Spleen (tissue), 7 donors: ENCODE data around the gene TMEM135.

Experiments
- POLR2A ChIP-seq, 3 donors: fragments of 450-650 bp; IDR thresholded peaks; one replicate each; pipeline ENCODE4 v1.5.1; 2017; ENCODE audit warnings: antibody characterized with exemption in 3 of 3, mild to moderate bottlenecking in 1 of 3
- TF ChIP-seq, protein P1 (sequence below), 11 experiments: fragments of 200-600 bp in 7 of 11; fragments of 450-650 bp in 4 of 11; sonication (generic) in 4 of 11; IDR thresholded peaks in 8 of 11; conservative IDR thresholded peaks in 3 of 11; 1 replicate in 7 of 11; 2 replicates in 4 of 11; pipeline versions ENCODE4 v1.4.0 to v1.8.0; 2016 to 2021; ENCODE audit warnings: antibody characterized with exemption in 11 of 11, inconsistent platforms in 4 of 11, mild to moderate bottlenecking in 1 of 11
- donor health status: DM: no; HTN: no; CAD: no; lungs with moderate emphysema.
- donor health status: DM: no; HTN: no; CAD: no.
- donor health status: DM: no; HTN: no; CAD: no.

DNA sequence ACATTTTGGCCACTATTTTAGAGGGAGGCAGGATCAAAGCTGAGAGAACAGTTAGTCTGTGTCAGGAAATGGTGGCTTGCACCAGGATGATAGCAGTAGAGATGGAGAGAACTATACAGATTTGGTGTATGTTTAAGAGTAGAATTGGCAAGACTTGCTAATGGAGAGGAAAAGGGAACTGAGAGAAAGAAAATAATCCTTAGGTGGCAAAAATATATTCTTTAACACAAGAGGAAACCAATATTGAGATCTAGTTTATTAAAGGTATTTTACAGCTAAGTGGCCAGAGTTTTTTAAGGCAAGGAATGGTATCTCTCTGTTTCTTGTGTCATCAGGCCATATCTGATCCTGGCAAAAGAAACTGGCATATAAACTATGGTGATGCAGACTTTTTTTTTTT, 278.8 kb downstream of the TMEM135 start:
- TF ChIP-seq, protein P1, sequence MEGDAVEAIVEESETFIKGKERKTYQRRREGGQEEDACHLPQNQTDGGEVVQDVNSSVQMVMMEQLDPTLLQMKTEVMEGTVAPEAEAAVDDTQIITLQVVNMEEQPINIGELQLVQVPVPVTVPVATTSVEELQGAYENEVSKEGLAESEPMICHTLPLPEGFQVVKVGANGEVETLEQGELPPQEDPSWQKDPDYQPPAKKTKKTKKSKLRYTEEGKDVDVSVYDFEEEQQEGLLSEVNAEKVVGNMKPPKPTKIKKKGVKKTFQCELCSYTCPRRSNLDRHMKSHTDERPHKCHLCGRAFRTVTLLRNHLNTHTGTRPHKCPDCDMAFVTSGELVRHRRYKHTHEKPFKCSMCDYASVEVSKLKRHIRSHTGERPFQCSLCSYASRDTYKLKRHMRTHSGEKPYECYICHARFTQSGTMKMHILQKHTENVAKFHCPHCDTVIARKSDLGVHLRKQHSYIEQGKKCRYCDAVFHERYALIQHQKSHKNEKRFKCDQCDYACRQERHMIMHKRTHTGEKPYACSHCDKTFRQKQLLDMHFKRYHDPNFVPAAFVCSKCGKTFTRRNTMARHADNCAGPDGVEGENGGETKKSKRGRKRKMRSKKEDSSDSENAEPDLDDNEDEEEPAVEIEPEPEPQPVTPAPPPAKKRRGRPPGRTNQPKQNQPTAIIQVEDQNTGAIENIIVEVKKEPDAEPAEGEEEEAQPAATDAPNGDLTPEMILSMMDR (IDR thresholded peaks at IDR 0.05 in 8 of 11, conservative IDR thresholded peaks at IDR 0.05 in 3 of 11), result no peak
- TF ChIP-seq POLR2A (IDR thresholded peaks at IDR 0.05), result no peak
